OCI-LY7 (cell line): ENCODE data around the gene PDE2A. TPM values are rescaled to one million over a fixed set of nuclear protein-coding genes. Genes with fewer than 3 reads are reported as not detected.

ENCODE experiments used
- Bru-seq: library from RNA; stranded (reverse); fragments of 400-500 nt; gene quantifications from one replicate; lab custom pipeline; 2021; lab: Mats Ljungman, UMichigan
- BruChase-seq, 2 experiments: library from RNA; stranded (reverse); fragments of 400-500 nt; gene quantifications; one replicate each; lab custom pipeline; 2021; lab: Mats Ljungman, UMichigan
- BruUV-seq: library from RNA; stranded (reverse); fragments of 400-500 nt; replicated peaks from 2 replicates; lab custom pipeline; 2021; lab: Mats Ljungman, UMichigan
- CTCF ChIA-PET: fragments of 300-600 bp; sonication (Branson Sonifier 250); formaldehyde crosslinking; loops from one replicate; lab custom pipeline; 2022; ENCODE audit warnings: antibody characterized with exemption; ENCODE audit not compliant: unreplicated experiment; lab: Charles Lee
- POLR2A ChIA-PET: fragments of 300-600 bp; sonication (Branson Sonifier 250); formaldehyde crosslinking; loops from one replicate; lab custom pipeline; 2022; ENCODE audit warnings: antibody characterized with exemption; lab: Charles Lee
- DNase-seq: peaks from one replicate; pipeline ENCODE4 v3.0.0-alpha.2; 2015; ENCODE audit warnings: low spot score
- H2AFZ ChIP-seq: fragments of 200-600 bp; sonication (generic), shearing (Covaris generic); 2 replicates; pipeline ENCODE4 v1.6.1; 2014; ENCODE audit warnings: mild to moderate bottlenecking, antibody characterized with exemption, low read length, moderate library complexity
- H3K27ac ChIP-seq: fragments of 200-600 bp; sonication (generic); 2 replicates; pipeline ENCODE4 v1.5.1; 2014; ENCODE audit warnings: mixed run types, low read depth, mild to moderate bottlenecking, moderate library complexity, low read length, inconsistent platforms; ENCODE audit not compliant: poor library complexity, severe bottlenecking
- H3K36me3 ChIP-seq: fragments of 200-600 bp; sonication (generic); 2 replicates; pipeline ENCODE4 v1.6.1; 2014; ENCODE audit warnings: mild to moderate bottlenecking, antibody characterized with exemption, low read length, moderate library complexity, mixed read lengths; ENCODE audit not compliant: insufficient read depth
- H3K4me1 ChIP-seq: fragments of 200-600 bp; sonication (generic); 2 replicates; pipeline ENCODE4 v1.5.1; 2014; ENCODE audit warnings: mild to moderate bottlenecking, low read length; ENCODE audit not compliant: insufficient read depth, poor library complexity, severe bottlenecking
- H3K4me2 ChIP-seq: fragments of 200-600 bp; sonication (generic); 2 replicates; pipeline ENCODE4 v1.6.1; 2014; ENCODE audit warnings: mild to moderate bottlenecking, low read length
- H3K4me3 ChIP-seq: fragments of 200-600 bp; sonication (generic); 2 replicates; pipeline ENCODE4 v1.5.1; 2014; ENCODE audit warnings: mild to moderate bottlenecking, low read depth, low read length; ENCODE audit not compliant: poor library complexity, severe bottlenecking
- H3K79me2 ChIP-seq: fragments of 200-600 bp; sonication (generic); 2 replicates; pipeline ENCODE4 v1.6.1; 2016; ENCODE audit warnings: low read depth, mild to moderate bottlenecking, low read length, moderate library complexity, mixed read lengths; ENCODE audit not compliant: insufficient read depth
- H3K9me2 ChIP-seq: fragments of 200-600 bp; sonication (generic); 2 replicates; pipeline ENCODE4 v1.6.1; 2016; ENCODE audit warnings: mild to moderate bottlenecking, low read length, mixed read lengths; ENCODE audit not compliant: insufficient read depth
- H3K9me3 ChIP-seq: fragments of 200-600 bp; sonication (generic); 2 replicates; pipeline ENCODE4 v1.6.1; 2014; ENCODE audit warnings: mild to moderate bottlenecking, mixed run types, low read length, mixed read lengths
- H4K20me1 ChIP-seq: fragments of 200-600 bp; sonication (generic); 2 replicates; pipeline ENCODE4 v1.6.1; 2014; ENCODE audit warnings: mild to moderate bottlenecking, antibody characterized with exemption, low read length, moderate library complexity, mixed read lengths; ENCODE audit not compliant: insufficient read depth
- EZH2phosphoT487 ChIP-seq: fragments of 200-600 bp; sonication (generic); IDR thresholded peaks from 2 replicates; pipeline ENCODE4 v1.6.1; 2018; ENCODE audit warnings: low read depth, borderline replicate concordance, mild to moderate bottlenecking, mixed run types, antibody characterized with exemption, low read length, moderate library complexity, mixed read lengths
- intact Hi-C: fragments of 100-400 bp; cut with micrococcal nuclease; formaldehyde crosslinking; loops from one replicate; pipeline ENCODE4 v1.10.0; 2022; ENCODE audit not compliant: unreplicated experiment
- long read RNA-seq: library from polyadenylated mRNA; stranded (forward); transcript quantifications from one replicate; pipeline ENCODE4 v2.0.0, GENCODE V29; 2022
- total RNA-seq, 2 experiments: library from RNA; depleted of rRNA in 1 of 2; stranded (reverse); fragments of >200 nt in 1 of 2; shearing (Covaris generic) in 1 of 2; gene quantifications; 2 replicates each; pipeline ENCODE4 v1.2.3, GENCODE V29; 2014 to 2022
- TF ChIP-seq, protein P1 (sequence below): fragments of 200-600 bp; sonication (generic); conservative IDR thresholded peaks from 2 replicates; pipeline ENCODE4 v1.5.1; 2014; ENCODE audit warnings: mild to moderate bottlenecking, antibody characterized with exemption, low read length, moderate library complexity, mixed read lengths

Gene PDE2A
- total RNA-seq (2014; rRNA removed; shearing (Covaris generic)) (not detected in 2 replicates), total RNA-seq (2022) (0.68 TPM in 1 of 2 replicates, not detected in the other), Bru-seq, nascent RNA (percentile 13 among the genes with signal in this experiment), BruChase-seq, experiment 1, labeled RNA remaining after a 6-hour chase (percentile 13 among the genes with signal in this experiment), BruChase-seq, experiment 2, labeled RNA remaining after a 2-hour chase (percentile 15 among the genes with signal in this experiment)
- long read RNA-seq = 0 reads

DNA sequence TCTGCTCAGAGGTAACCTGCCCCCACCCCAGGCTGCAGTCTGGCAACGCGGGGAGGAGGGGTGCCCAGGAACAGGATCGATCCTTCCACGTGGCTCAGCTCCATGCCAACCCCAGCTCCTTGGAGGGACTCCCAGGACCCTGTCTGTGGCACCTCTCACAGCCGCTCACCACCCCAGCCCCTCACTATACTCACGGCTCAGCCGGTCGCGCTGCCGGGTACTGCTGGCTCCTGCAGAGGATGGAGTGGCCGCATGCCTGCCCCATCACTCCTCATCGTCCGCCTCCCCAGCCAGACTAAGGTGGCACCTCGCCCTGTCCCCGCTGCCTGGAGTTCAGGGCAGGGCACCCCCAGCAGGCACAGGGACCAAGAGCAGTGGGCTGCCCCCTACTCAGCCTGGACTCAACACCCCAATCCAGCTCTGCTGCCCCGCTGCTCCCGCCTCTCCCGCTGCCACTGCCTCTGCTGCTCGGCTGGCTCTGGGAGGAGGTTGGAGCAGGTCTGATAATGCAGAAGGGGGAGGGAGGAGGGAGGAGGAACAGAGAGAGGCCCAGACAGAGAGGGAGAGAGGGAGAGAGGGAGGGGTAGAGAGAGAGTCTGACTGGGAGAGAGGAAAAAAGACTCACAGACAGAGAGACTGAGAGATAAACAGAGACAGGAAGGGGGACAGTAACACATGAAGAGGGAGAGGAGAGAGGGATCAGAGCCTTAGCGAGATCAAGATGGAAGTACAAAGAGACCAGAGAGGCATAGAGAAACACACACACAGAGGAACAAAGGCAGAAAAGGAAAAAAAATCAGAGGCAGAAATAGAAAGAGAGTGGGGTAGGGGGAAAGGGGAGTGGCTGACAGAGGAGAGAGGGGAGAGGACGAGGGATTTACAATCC, at the start of gene PDE2A:
PDE2A (minus strand) TSS at position 480 of the 886 bp plus-strand sequence; CDS start at position 265, 215 bp downstream.
- Histone ChIP-seq H4K20me1 (no peaks in the 10 kb centered on the region), H3K9me2 (no peaks in the 10 kb centered on the region), H3K4me1 (no peaks in the 10 kb centered on the region), H3K36me3 (no peaks in the 10 kb centered on the region), H3K4me3 (no peak within 1 kb of the TSS), H3K79me2 (no peaks in the 10 kb centered on the region), H2AFZ (no peak within 1 kb of the TSS), H3K4me2 (no peak within 1 kb of the TSS), H3K27ac (no peak within 1 kb of the TSS), H3K9me3 (no peaks in the 10 kb centered on the region)
- TF ChIP-seq EZH2phosphoT487 = no peak
- TF ChIP-seq, protein P1, sequence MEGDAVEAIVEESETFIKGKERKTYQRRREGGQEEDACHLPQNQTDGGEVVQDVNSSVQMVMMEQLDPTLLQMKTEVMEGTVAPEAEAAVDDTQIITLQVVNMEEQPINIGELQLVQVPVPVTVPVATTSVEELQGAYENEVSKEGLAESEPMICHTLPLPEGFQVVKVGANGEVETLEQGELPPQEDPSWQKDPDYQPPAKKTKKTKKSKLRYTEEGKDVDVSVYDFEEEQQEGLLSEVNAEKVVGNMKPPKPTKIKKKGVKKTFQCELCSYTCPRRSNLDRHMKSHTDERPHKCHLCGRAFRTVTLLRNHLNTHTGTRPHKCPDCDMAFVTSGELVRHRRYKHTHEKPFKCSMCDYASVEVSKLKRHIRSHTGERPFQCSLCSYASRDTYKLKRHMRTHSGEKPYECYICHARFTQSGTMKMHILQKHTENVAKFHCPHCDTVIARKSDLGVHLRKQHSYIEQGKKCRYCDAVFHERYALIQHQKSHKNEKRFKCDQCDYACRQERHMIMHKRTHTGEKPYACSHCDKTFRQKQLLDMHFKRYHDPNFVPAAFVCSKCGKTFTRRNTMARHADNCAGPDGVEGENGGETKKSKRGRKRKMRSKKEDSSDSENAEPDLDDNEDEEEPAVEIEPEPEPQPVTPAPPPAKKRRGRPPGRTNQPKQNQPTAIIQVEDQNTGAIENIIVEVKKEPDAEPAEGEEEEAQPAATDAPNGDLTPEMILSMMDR = no peak
- no peak for DNase-seq
- no TSS peak for BruUV-seq
- intact Hi-C loops = no loop called here
- POLR2A ChIA-PET = no interaction called here
- CTCF ChIA-PET = no interaction called here

DNA sequence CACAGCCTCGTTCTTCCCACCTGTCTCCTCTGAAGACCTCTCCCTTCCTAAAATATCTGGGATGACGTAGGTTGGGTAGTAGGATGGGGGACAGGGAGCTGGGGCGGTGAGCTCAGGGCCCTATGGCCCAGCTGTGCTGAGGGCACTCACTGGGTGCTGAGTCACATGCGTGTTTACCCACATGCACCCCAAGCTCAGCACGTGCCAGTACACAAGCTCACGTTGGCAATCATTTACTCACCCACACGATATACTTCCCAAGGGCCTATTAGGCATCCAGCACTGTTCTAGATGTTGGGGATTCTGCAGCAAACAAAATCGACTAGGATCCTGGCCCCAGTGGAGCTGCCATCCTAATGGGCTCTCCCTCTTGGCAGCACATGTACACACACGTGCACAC, 49.3 kb upstream of the PDE2A start:
- no TSS peak for BruUV-seq
- Histone ChIP-seq H3K4me3 (no peak overlapping the region), H2AFZ (no peak overlapping the region), H3K79me2 (peaks cover 32% of the 10 kb centered on the region), H4K20me1 (no peaks in the 10 kb centered on the region), H3K9me3 (no peaks in the 10 kb centered on the region), H3K27ac (no peak overlapping the region), H3K9me2 (no peaks in the 10 kb centered on the region), H3K36me3 (peaks cover 36% of the 10 kb centered on the region; the same call in 1 of the 2 replicates), H3K4me1 (peaks cover 47% of the 10 kb centered on the region), H3K4me2 (no peak overlapping the region)
- TF ChIP-seq, protein P1 = no peak
- TF ChIP-seq EZH2phosphoT487 = no peak
- intact Hi-C loops = no loop called here
- CTCF ChIA-PET = interaction anchor here (1.4 kb wide), 1 partner anchor 64 kb away, joined by 4 read pairs; no protein-coding TSS in a partner anchor
- DNase-seq = no peak
- POLR2A ChIA-PET = interaction anchor here (0.7 kb wide), 1 partner anchor 17 kb away, joined by 3 read pairs; no protein-coding TSS in a partner anchor
